ENCODE results near the gene DACH1. TPM values are rescaled to one million over a fixed set of nuclear protein-coding genes. Genes with fewer than 3 reads are reported as not detected.

DACH1 gene
- total RNA-seq, 1 experiment from 2014 or later = not detected

DNA sequence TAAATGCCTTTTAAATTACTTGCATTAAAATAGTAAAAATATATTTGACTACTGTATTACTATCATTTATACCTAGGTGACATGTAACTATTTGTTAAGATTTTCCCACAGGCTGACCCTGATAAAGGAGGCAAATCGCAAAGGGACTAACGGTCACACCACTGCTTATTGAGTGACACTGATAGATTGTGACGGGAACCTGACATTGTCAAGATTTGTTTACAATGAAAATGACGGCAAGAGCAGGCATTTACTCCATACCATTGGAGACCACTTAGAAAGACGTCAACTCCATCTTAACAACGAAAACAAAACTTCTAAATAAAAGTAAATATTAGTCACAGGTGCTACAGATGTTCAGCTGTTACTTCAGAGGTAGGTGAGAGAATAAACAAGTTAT lies 289.0 kb downstream of the DACH1 start:
- Histone ChIP-seq H3K79me2 (ENCODE audit: insufficient read depth, low read length) (no peaks in the 10 kb centered on the region), H3K9me3 (ENCODE audit: control insufficient read depth in 1 of 2, insufficient read depth in 1 of 2, low read depth in 1 of 2, low read length in 2 of 2) (no peaks in the 10 kb centered on the region; a peak in 1 of 4 replicates), H3K36me3 (ENCODE audit: control insufficient read depth in 1 of 2, insufficient read depth in 2 of 2, low read length in 2 of 2) (no peaks in the 10 kb centered on the region), H3K4me3 (replicated peaks in 1 of 2; ENCODE audit: low read depth in 1 of 2, low read length in 2 of 2) (no peak overlapping the region), H3K4me1 (ENCODE audit: control insufficient read depth in 1 of 2, insufficient read depth in 2 of 2, low read length in 2 of 2) (peaks cover 0 to 6% of the 10 kb centered on the region in 2 experiments; a peak in 2 of 4 replicates), H3K9me2 (ENCODE audit: insufficient read depth) (no peaks in the 10 kb centered on the region), H3K9ac (ENCODE audit: low read length) (no peak overlapping the region), H2AFZ (ENCODE audit: low read depth, low read length, poor library complexity, severe bottlenecking) (no peak overlapping the region), H3K27me3 (ENCODE audit: insufficient read depth, low read length) (no peaks in the 10 kb centered on the region), H4K20me1 (ENCODE audit: insufficient read depth) (no peaks in the 10 kb centered on the region; the same call in 1 of the 2 replicates), H3K4me2 (ENCODE audit: low read length) (no peak overlapping the region), H3K27ac (ENCODE audit: low read depth, low read length) (no peak overlapping the region)
- ATAC-seq = no peak
- BruUV-seq (replicated peaks) = no TSS peak
- RAD21 ChIA-PET (ENCODE audit: low non-redundant PET in 1 of 2, low total read pairs in 2 of 2, uncharacterized antibody in 2 of 2, unreplicated experiment in 2 of 2) = no interaction called here
- TF ChIP-seq ZBTB33 (IDR thresholded peaks at IDR 0.05; ENCODE audit: extremely low read depth, insufficient replicate concordance, low read length) (no peak), CTCF (IDR thresholded peaks at IDR 0.05 in 2 of 3, conservative IDR thresholded peaks at IDR 0.05 in 1 of 3; ENCODE audit: borderline replicate concordance in 1 of 3, insufficient read depth in 1 of 3, low read depth in 2 of 3, low read length in 2 of 3) (no peak), ZFX (IDR thresholded peaks at IDR 0.05) (no peak), ZNF274 (IDR thresholded peaks at IDR 0.05; ENCODE audit: low read depth, low read length) (no peak), ELF1 (IDR thresholded peaks at IDR 0.05; ENCODE audit: borderline replicate concordance, low read depth) (no peak), CBX3 (IDR thresholded peaks at IDR 0.05; ENCODE audit: low read depth) (no peak), POLR2A (IDR thresholded peaks at IDR 0.05; ENCODE audit: borderline replicate concordance, extremely low read depth, insufficient read depth, insufficient read length) (no peak), JUND (IDR thresholded peaks at IDR 0.05) (no peak), EZH2 (IDR thresholded peaks at IDR 0.05) (no peak), EGR1 (IDR thresholded peaks at IDR 0.05; ENCODE audit: low read depth) (no peak), RAD21 (IDR thresholded peaks at IDR 0.05; ENCODE audit: low read depth) (no peak), YY1 (IDR thresholded peaks at IDR 0.05; ENCODE audit: extremely low read depth, insufficient replicate concordance, low read depth, low read length) (no peak), SRF (IDR thresholded peaks at IDR 0.05; ENCODE audit: low read depth) (no peak), SIN3A (IDR thresholded peaks at IDR 0.05; ENCODE audit: low read depth) (no peak)
- TF ChIP-seq, protein P1, sequence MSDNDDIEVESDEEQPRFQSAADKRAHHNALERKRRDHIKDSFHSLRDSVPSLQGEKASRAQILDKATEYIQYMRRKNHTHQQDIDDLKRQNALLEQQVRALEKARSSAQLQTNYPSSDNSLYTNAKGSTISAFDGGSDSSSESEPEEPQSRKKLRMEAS (IDR thresholded peaks at IDR 0.05) = no peak
- TF ChIP-seq, protein P2, sequence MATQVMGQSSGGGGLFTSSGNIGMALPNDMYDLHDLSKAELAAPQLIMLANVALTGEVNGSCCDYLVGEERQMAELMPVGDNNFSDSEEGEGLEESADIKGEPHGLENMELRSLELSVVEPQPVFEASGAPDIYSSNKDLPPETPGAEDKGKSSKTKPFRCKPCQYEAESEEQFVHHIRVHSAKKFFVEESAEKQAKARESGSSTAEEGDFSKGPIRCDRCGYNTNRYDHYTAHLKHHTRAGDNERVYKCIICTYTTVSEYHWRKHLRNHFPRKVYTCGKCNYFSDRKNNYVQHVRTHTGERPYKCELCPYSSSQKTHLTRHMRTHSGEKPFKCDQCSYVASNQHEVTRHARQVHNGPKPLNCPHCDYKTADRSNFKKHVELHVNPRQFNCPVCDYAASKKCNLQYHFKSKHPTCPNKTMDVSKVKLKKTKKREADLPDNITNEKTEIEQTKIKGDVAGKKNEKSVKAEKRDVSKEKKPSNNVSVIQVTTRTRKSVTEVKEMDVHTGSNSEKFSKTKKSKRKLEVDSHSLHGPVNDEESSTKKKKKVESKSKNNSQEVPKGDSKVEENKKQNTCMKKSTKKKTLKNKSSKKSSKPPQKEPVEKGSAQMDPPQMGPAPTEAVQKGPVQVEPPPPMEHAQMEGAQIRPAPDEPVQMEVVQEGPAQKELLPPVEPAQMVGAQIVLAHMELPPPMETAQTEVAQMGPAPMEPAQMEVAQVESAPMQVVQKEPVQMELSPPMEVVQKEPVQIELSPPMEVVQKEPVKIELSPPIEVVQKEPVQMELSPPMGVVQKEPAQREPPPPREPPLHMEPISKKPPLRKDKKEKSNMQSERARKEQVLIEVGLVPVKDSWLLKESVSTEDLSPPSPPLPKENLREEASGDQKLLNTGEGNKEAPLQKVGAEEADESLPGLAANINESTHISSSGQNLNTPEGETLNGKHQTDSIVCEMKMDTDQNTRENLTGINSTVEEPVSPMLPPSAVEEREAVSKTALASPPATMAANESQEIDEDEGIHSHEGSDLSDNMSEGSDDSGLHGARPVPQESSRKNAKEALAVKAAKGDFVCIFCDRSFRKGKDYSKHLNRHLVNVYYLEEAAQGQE (IDR thresholded peaks at IDR 0.05; ENCODE audit: low read depth) = no peak
- intact Hi-C loops (cut with micrococcal nuclease) = no loop called here
- POLR2A ChIA-PET = no interaction called here
- CTCF ChIA-PET = no interaction called here
- DNase-seq (ENCODE audit: low read depth, low spot score) = no peak

Measured in HCT116 (cell line).